ES-I3 (cell line): ENCODE data around the gene TMEM26.
"Not testable (repeated sequence)": the region's sequence is repeated elsewhere in the genome, so short reads cannot be mapped to it uniquely, and the experiment has no call there.

ENCODE experiments used
- H3K36me3 ChIP-seq: 2 replicates; pipeline ENCODE4 v1.6.1; 2013; ENCODE audit warnings: mild to moderate bottlenecking, low read length, control low read depth, moderate library complexity; ENCODE audit not compliant: insufficient read depth
- H3K4me1 ChIP-seq: 2 replicates; pipeline ENCODE4 v1.6.1; 2013; ENCODE audit warnings: mild to moderate bottlenecking, control low read depth, low read length; ENCODE audit not compliant: insufficient read depth
- H3K9ac ChIP-seq: 2 replicates; pipeline ENCODE4 v1.6.1; 2013; ENCODE audit warnings: low read depth, mild to moderate bottlenecking, low read length, moderate library complexity
- H3K9me3 ChIP-seq: 2 replicates; pipeline ENCODE4 v1.6.1; 2013; ENCODE audit warnings: mild to moderate bottlenecking, low read length, moderate library complexity; ENCODE audit not compliant: control insufficient read depth, insufficient read depth

The TMEM26 gene

GRCh38 chr10:61400524-61400923 lies 52.7 kb downstream of the TMEM26 start:
- no peaks in the 10 kb centered on the region; the same call in 1 of the 2 replicates for H3K36me3 ChIP-seq
- no peak overlapping the region for H3K9ac ChIP-seq
- no peaks in the 10 kb centered on the region for H3K9me3 ChIP-seq
- H3K4me1 ChIP-seq: peaks cover 5% of the 10 kb centered on the region; the same call in 1 of the 2 replicates

- no peaks in the 10 kb centered on the region for H3K4me1 ChIP-seq
- H3K9me3 ChIP-seq: no peaks in the 10 kb centered on the region
- H3K36me3 ChIP-seq: no peaks in the 10 kb centered on the region; the same call in 1 of the 2 replicates
- no peak overlapping the region for H3K9ac ChIP-seq
Observed at GRCh38 chr10:61399406-61399805, 53.8 kb downstream of the TMEM26 start.

DNA sequence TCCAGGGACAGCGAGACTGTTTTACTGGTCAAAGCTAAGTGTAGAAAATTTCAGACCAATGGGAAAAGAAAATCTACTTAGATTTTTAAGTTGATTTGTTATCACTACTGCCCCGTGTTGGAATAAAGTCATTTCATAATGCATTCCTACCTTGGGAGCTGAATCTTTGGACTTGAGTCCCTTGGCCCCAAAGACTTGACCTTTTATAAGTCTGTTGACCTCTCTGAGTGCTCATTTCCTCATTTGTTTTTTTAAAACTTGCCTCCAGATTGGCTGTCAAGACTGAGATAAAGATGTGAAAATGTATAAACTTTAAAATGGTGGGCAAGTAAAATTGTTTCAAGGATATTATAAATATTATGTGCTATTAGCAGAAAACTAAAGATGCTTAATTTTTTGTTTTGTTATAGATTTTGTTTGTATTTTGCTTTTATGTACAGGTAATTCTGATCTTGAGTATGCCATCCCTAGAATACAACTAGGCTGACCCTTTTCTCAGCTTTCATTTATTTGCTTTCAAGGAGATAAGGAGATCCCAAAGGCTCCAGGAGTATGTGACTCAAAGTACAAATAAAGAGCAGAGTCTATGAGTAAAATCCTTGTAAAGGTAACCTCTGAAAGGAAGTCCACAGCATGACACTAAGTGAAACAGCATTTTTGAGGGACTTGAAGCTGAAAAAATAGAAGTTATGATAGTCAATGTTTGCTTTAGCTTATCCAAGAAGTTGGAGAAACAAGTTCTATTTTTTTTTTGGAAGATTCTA lies 54.6 kb downstream of the TMEM26 start:
- Histone ChIP-seq H3K9me3 (no peaks in the 10 kb centered on the region), H3K36me3 (no peaks in the 10 kb centered on the region; the same call in 1 of the 2 replicates), H3K9ac (no peak overlapping the region), H3K4me1 (no peaks in the 10 kb centered on the region)

GRCh38 chr10:61397175-61397986 lies 55.8 kb downstream of the TMEM26 start:
- Histone ChIP-seq H3K9me3 (no peaks in the 10 kb centered on the region), H3K36me3 (no peaks in the 10 kb centered on the region; the same call in 1 of the 2 replicates), H3K4me1 (no peaks in the 10 kb centered on the region), H3K9ac (no peak overlapping the region)

DNA sequence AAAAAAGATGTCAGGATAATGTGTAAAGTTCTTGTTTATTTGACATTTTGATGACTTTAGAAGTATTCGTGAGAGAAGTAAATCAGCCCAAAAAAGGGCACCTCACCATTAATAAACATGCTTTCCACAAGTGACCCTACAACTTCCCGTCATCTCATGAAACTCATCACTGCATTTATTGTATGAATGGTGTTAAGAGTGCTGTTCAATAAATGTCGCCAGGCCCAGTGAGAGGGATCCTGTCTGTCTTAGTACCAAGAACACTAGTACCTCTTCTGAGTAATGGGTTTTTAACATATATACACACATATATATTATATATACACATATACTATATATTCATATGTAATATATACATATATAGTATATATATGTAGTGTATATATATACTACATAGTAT lies 61.9 kb downstream of the TMEM26 start:
- H3K9me3 ChIP-seq: no peaks in the 10 kb centered on the region

GRCh38 chr10:61390851-61391250 lies 62.3 kb downstream of the TMEM26 start:
- Histone ChIP-seq H3K9ac (no peak overlapping the region), H3K9me3 (no peaks in the 10 kb centered on the region), H3K36me3 (no peaks in the 10 kb centered on the region), H3K4me1 (no peaks in the 10 kb centered on the region)

More for the DNA sequence above, 61.9 kb downstream of the TMEM26 start:
- H3K9ac ChIP-seq: no peak overlapping the region
- H3K36me3 ChIP-seq: no peaks in the 10 kb centered on the region
- H3K4me1 ChIP-seq: no peaks in the 10 kb centered on the region

GRCh38 chr10:61389887-61390286 lies 63.3 kb downstream of the TMEM26 start:
- H3K9ac ChIP-seq: no peak overlapping the region
- no peaks in the 10 kb centered on the region for H3K4me1 ChIP-seq
- H3K36me3 ChIP-seq: no peaks in the 10 kb centered on the region
- H3K9me3 ChIP-seq: no peaks in the 10 kb centered on the region

DNA sequence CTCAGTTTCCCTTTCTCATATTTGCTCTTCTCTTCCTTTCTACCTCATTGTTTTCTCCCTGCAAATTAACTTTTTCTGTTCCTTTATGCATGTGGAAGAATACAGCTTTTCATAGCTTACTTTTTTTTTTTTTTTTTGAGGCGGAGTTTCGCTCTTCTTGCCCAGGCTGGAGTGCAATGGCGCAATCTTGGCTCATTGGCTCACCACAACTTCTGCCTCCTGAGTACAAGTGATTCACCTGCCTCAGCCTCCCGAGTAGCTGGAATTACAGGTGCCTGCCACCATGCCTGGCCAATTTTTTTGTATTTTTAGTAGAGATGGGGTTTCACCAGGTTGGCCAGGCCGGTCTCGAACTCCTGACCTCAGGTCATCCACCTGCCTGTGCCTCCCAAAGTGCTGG lies 64.2 kb downstream of the TMEM26 start:
- not testable (repeated sequence) for H3K9ac ChIP-seq, H3K36me3 ChIP-seq, H3K9me3 ChIP-seq, H3K4me1 ChIP-seq

DNA sequence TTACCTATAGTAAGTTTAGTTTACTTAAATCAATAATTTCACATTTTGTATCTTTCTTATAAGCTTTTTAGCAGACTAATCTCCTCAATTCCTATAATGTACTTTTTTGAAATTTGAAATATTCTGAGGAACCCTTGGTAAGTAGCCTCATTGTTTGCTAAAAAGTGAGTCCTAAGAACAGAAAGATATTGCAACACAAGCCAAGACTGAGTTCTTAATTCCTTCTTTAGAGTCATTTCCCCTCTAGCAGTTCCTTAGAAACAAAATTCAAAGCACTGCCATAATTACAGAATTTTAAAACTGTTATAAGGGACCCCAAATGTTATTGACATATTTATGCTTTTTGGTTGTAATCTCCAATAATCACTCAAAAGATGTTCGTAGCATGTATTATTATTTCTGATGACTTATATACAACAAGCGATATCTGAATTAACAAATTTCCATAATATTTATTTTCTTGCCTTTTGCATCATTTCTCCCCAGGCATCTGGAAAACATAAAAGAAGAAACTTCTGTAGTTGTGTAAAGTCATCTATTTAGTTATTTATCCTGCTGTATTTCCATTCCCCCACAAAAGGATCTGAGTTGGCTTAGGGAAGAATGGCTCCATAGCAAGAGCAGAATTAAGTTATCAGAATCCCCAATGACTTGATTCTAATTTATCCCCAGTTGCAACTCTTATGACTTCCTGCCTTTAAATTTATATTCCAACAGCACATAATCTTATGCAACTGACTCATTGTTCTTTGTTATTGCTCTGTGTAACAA lies 67.8 kb downstream of the TMEM26 start:
- Histone ChIP-seq H3K36me3 (no peaks in the 10 kb centered on the region), H3K9ac (no peak overlapping the region), H3K9me3 (peaks cover 3% of the 10 kb centered on the region; the same call in 1 of the 2 replicates), H3K4me1 (no peaks in the 10 kb centered on the region)

DNA sequence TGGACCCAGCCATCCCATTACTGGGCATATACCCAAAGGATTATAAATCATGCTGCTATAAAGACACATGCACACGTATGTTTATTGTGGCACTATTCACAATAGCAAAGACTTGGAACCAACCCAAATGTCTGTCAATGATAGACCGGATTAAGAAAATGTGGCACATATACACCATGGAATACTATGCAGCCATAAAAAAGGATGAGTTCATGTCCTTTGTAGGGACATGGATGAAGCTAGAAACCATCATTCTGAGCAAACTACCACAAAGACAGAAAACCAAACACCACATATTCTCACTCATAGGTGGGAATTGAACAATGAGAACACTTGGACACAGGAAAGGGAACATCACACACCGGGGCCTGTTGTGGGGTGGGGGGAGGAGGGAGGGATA lies 72.0 kb downstream of the TMEM26 start:
- H3K9me3 ChIP-seq, H3K4me1 ChIP-seq, H3K9ac ChIP-seq, H3K36me3 ChIP-seq: not testable (repeated sequence)

DNA sequence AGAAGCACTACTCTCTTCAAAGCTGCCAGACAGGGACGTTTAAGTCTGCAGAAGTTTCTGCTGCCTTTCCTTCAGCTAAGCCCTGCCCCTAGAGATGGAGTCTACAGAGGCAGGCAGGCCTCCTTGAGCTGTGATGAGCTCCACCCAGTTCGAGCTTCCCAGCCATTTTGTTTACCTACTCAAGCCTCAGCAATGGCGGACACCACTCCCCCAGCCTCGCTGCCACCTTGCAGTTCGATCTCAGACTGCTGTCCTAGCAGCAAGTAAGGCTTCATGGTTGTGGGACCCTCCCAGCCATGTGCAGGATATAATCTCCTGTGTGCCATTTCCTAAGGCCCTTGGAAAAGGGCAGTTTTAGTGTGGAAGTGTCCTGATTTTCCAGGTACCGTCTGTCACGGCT lies 74.3 kb downstream of the TMEM26 start:
- Histone ChIP-seq H3K36me3 (no peaks in the 10 kb centered on the region), H3K9me3 (peaks cover 3% of the 10 kb centered on the region; the same call in 1 of the 2 replicates), H3K9ac (no peak overlapping the region), H3K4me1 (no peaks in the 10 kb centered on the region)

GRCh38 chr10:61376908-61377368 lies 76.2 kb downstream of the TMEM26 start:
- Histone ChIP-seq H3K4me1 (no peaks in the 10 kb centered on the region), H3K9me3 (no peaks in the 10 kb centered on the region), H3K9ac (no peak overlapping the region), H3K36me3 (no peaks in the 10 kb centered on the region)

- no peaks in the 10 kb centered on the region for H3K36me3 ChIP-seq
- H3K4me1 ChIP-seq: no peaks in the 10 kb centered on the region
- H3K9me3 ChIP-seq: no peaks in the 10 kb centered on the region
- no peak overlapping the region for H3K9ac ChIP-seq
Observed at GRCh38 chr10:61376377-61376776, 76.8 kb downstream of the TMEM26 start.

DNA sequence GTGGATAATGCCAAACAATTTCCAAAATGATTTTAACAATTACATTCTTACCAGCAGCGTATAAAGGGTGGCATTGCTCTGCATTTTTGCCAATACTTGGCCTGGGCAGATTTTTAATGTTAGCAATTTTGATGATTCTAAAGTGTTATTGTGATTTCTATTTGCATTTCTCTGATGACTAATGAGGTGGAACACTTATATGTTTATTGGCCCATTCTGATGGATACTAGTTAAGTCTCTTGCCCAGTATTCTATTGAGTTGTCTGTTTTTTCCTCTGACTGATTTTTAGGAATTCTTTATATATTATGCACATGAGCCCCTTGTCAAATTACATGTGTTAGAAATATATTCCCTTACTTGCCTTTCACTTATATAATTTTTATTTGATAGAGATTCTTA lies 86.8 kb downstream of the TMEM26 start:
- Histone ChIP-seq H3K36me3 (no peaks in the 10 kb centered on the region), H3K9ac (no peak overlapping the region), H3K4me1 (no peaks in the 10 kb centered on the region), H3K9me3 (no peaks in the 10 kb centered on the region)
